ENCODE measurements around the gene PRKCA. TPM values are rescaled to one million over a fixed set of nuclear protein-coding genes. Genes with fewer than 3 reads are reported as not detected.

Gene PRKCA
- total RNA-seq, 1 donor from 2014 or later = 16.4 TPM

- Mint-ChIP-seq H3K27me3 (no peaks in the 10 kb centered on the region), H3K9me3 (ENCODE audit: low read depth) (no peaks in the 10 kb centered on the region), H3K4me3 (ENCODE audit: low read depth) (no peak overlapping the region), H3K27ac (no peak overlapping the region), H3K4me1 (ENCODE audit: low read depth) (peaks cover 15% of the 10 kb centered on the region), H3K36me3 (ENCODE audit: insufficient read depth) (no peaks in the 10 kb centered on the region)
- no peak for DNase-seq (ENCODE audit: low spot score, unreplicated experiment)
- TF ChIP-seq CTCF (IDR thresholded peaks at IDR 0.05; ENCODE audit: unreplicated experiment) = no peak
These were observed 105.5 kb downstream of the PRKCA start for GRCh38 chr17:66407864-66408263.

- no peak for TF ChIP-seq CTCF (IDR thresholded peaks at IDR 0.05; ENCODE audit: unreplicated experiment)
- Mint-ChIP-seq H3K27ac (no peak overlapping the region), H3K9me3 (ENCODE audit: low read depth) (no peaks in the 10 kb centered on the region), H3K36me3 (ENCODE audit: insufficient read depth) (no peaks in the 10 kb centered on the region), H3K4me3 (ENCODE audit: low read depth) (no peak overlapping the region), H3K27me3 (no peaks in the 10 kb centered on the region), H3K4me1 (ENCODE audit: low read depth) (peaks cover 38% of the 10 kb centered on the region)
- no peak for DNase-seq (ENCODE audit: low spot score, unreplicated experiment)
These were observed 109.1 kb downstream of the PRKCA start for GRCh38 chr17:66411520-66411919.

- Mint-ChIP-seq H3K27ac (no peak overlapping the region), H3K4me3 (ENCODE audit: low read depth) (peak overlapping the region; percentile 25), H3K36me3 (ENCODE audit: insufficient read depth) (no peaks in the 10 kb centered on the region), H3K9me3 (ENCODE audit: low read depth) (no peaks in the 10 kb centered on the region), H3K4me1 (ENCODE audit: low read depth) (peaks cover 44% of the 10 kb centered on the region), H3K27me3 (no peaks in the 10 kb centered on the region)
- no peak for DNase-seq (ENCODE audit: low spot score, unreplicated experiment)
- no peak for TF ChIP-seq CTCF (IDR thresholded peaks at IDR 0.05; ENCODE audit: unreplicated experiment)
These were observed 110.6 kb downstream of the PRKCA start for GRCh38 chr17:66412857-66413558.

- H3K27ac Mint-ChIP-seq = no peak overlapping the region
- no peak for TF ChIP-seq CTCF (IDR thresholded peaks at IDR 0.05; ENCODE audit: unreplicated experiment)
- H3K27me3 Mint-ChIP-seq = no peaks in the 10 kb centered on the region
- peak overlapping the region; percentile 25 for H3K4me3 Mint-ChIP-seq (ENCODE audit: low read depth)
- no peaks in the 10 kb centered on the region for H3K9me3 Mint-ChIP-seq (ENCODE audit: low read depth)
- H3K4me1 Mint-ChIP-seq (ENCODE audit: low read depth) = peaks cover 44% of the 10 kb centered on the region
- DNase-seq (ENCODE audit: low spot score, unreplicated experiment) = no peak
- H3K36me3 Mint-ChIP-seq (ENCODE audit: insufficient read depth) = no peaks in the 10 kb centered on the region
These were observed 111.4 kb downstream of the PRKCA start for GRCh38 chr17:66413559-66414520.

GRCh38 chr17:66414561-66415175, 112.3 kb downstream of the PRKCA start:
- Mint-ChIP-seq H3K27ac (no peak overlapping the region), H3K36me3 (ENCODE audit: insufficient read depth) (no peaks in the 10 kb centered on the region), H3K9me3 (ENCODE audit: low read depth) (no peaks in the 10 kb centered on the region), H3K27me3 (no peaks in the 10 kb centered on the region), H3K4me1 (ENCODE audit: low read depth) (peaks cover 44% of the 10 kb centered on the region), H3K4me3 (ENCODE audit: low read depth) (no peak overlapping the region)
- DNase-seq (ENCODE audit: low spot score, unreplicated experiment) = no peak
- TF ChIP-seq CTCF (IDR thresholded peaks at IDR 0.05; ENCODE audit: unreplicated experiment) = no peak

Measured in progenitor cell of endocrine pancreas (in vitro differentiated cells).